ENCODE results near the gene C21orf58.

Gene C21orf58

DNA sequence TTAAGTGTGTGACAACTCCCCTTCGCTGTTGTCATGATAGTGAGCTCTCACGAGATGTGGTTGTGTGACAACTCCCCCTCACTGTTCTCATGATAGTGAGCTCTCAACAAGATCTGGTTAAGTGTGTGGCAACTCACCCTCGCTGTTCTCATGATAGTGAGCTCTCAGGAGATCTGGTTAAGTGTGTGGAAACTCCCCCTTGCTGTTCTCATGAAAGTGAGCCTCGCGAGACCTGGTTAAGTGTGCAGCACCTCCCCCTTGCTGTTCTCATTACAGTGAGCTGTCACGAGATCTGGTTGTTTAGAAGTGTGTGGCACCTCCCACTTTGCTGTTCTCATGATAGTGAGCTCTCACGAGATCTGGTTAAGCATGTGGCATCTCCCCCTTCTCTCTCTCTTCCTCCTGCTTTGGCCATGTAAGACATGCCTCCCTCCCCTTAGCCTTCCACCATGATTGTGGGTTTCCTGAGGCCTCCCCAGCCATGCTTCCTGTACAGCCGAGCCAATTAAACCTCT lies 70.0 kb downstream of the C21orf58 start:
- DNase-seq: no peak

DNA sequence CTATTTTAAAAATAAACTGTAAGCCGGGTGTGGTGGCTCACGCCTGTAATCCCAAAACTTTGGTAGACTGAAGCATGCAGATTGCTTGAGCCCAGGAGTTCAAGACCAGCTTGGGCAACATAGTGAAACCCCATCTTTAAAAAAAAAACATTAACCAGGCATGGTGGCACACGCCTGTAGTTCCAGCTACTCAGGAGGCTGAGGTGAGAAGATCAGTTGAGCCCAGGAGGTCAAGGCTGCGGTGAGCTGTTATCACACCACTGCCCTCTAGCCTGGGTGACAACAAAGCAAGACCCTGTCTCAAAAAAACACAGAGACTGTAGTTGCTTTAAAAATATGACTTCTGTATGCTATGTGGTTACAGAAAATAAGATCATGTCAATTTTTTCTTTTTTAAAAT lies 70.8 kb downstream of the C21orf58 start:
- DNase-seq: no peak
